ENCODE measurements around the gene LRRC66. TPM values are rescaled to one million over a fixed set of nuclear protein-coding genes. Genes with fewer than 3 reads are reported as not detected.

The LRRC66 gene
- total RNA-seq, 1 experiment from 2014 or later, result not detected

DNA sequence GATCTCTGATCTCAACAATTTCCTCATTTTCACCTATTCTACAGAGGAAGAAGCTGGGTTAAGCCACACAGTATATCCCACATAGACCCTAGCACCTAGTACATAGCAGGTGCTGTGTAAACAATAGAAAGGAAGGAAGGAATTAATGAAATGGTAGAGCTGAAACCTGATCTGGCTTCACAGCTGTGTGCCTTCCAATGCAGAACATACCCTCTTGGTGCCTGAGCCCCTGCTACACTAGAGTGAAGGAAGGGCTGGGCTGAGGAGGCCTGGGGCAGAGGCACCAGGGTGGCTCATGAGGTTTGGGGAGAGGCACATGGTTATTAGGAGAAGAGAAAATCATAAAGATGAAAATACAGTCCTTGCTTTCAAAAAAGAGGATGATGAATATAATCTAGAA, 21.3 kb downstream of the LRRC66 start:
- no peaks in the 10 kb centered on the region; the same call in 1 of the 2 replicates for H3K27me3 Mint-ChIP-seq (ENCODE audit: low read depth)
- Histone ChIP-seq H2BK120ac (ENCODE audit: low read depth, low read length, poor library complexity, severe bottlenecking) (no peak overlapping the region), H3K18ac (ENCODE audit: insufficient read length, low read depth, low read length) (no peak overlapping the region), H2BK15ac (ENCODE audit: low read depth, low read length) (no peak overlapping the region), H4K5ac (ENCODE audit: insufficient read length, low read depth, low read length) (no peak overlapping the region), H4K91ac (ENCODE audit: insufficient read length, low read depth, low read length) (no peak overlapping the region), H2BK5ac (ENCODE audit: insufficient read length, low read length) (no peak overlapping the region), H4K8ac (replicated peaks; ENCODE audit: insufficient read length, low read depth, low read length) (no peak overlapping the region), H3K23ac (ENCODE audit: insufficient read length, low read depth, low read length) (no peak overlapping the region), H3K4ac (ENCODE audit: low read depth, low read length) (no peak overlapping the region), H2BK12ac (ENCODE audit: insufficient read length, low read depth, low read length) (no peak overlapping the region), H3K9me3 (ENCODE audit: control insufficient read depth, low read depth, low read length) (no peaks in the 10 kb centered on the region), H3K79me2 (ENCODE audit: insufficient read depth, low read length) (no peaks in the 10 kb centered on the region), H3K56ac (ENCODE audit: insufficient read length, low read depth, low read length) (no peak overlapping the region), H2BK20ac (ENCODE audit: low read depth, low read length, poor library complexity, severe bottlenecking) (no peak overlapping the region), H3K14ac (ENCODE audit: insufficient read depth, low read length) (no peak overlapping the region), H3K4me2 (ENCODE audit: insufficient read depth, insufficient read length, low read length) (no peak overlapping the region), H3K27me3 (ENCODE audit: insufficient read depth, low read length) (no peaks in the 10 kb centered on the region), H4K20me1 (ENCODE audit: control insufficient read depth, insufficient read depth, insufficient read length) (no peaks in the 10 kb centered on the region), H2AK5ac (ENCODE audit: insufficient read length, low read length) (no peak overlapping the region), H3K27ac (ENCODE audit: insufficient read length, low read depth, low read length) (no peak overlapping the region), H2AFZ (ENCODE audit: low read length) (no peak overlapping the region), H3T11ph (ENCODE audit: low read length) (no peak overlapping the region), H3K9ac (ENCODE audit: extremely low read depth, insufficient read length, low read length) (no peak overlapping the region), H3K23me2 (ENCODE audit: insufficient read length, low read depth, low read length, poor library complexity, severe bottlenecking) (no peaks in the 10 kb centered on the region), H3K79me1 (ENCODE audit: insufficient read depth, low read depth, low read length, poor library complexity, severe bottlenecking) (no peaks in the 10 kb centered on the region), H3K4me1 (ENCODE audit: insufficient read depth, low read length) (no peaks in the 10 kb centered on the region)
- TF ChIP-seq, protein P1, sequence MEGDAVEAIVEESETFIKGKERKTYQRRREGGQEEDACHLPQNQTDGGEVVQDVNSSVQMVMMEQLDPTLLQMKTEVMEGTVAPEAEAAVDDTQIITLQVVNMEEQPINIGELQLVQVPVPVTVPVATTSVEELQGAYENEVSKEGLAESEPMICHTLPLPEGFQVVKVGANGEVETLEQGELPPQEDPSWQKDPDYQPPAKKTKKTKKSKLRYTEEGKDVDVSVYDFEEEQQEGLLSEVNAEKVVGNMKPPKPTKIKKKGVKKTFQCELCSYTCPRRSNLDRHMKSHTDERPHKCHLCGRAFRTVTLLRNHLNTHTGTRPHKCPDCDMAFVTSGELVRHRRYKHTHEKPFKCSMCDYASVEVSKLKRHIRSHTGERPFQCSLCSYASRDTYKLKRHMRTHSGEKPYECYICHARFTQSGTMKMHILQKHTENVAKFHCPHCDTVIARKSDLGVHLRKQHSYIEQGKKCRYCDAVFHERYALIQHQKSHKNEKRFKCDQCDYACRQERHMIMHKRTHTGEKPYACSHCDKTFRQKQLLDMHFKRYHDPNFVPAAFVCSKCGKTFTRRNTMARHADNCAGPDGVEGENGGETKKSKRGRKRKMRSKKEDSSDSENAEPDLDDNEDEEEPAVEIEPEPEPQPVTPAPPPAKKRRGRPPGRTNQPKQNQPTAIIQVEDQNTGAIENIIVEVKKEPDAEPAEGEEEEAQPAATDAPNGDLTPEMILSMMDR (conservative IDR thresholded peaks at IDR 0.05), result no peak
- H3K36me3 Mint-ChIP-seq (ENCODE audit: insufficient read depth in 1 of 3, low read depth in 3 of 3), result no peaks in the 10 kb centered on the region; a peak in 1 of 7 replicates
- peaks cover 12 to 13% of the 10 kb centered on the region in 2 experiments for H3K4me1 Mint-ChIP-seq
- no peak for DNase-seq
- no peak overlapping the region for H3K27ac Mint-ChIP-seq
- no peak overlapping the region for H3K4me3 Mint-ChIP-seq
- no peaks in the 10 kb centered on the region for H3K9me3 Mint-ChIP-seq
